ENCODE results near the gene PARD6A.

- TF ChIP-seq CTCF (conservative IDR thresholded peaks at IDR 0.05 in 1 of 2, IDR thresholded peaks at IDR 0.05 in 1 of 2; ENCODE audit: low read depth in 1 of 2, low read length in 2 of 2) (no peak), EZH2 (IDR thresholded peaks at IDR 0.05; ENCODE audit: low read length, missing control alignments) (no peak)
Observed at GRCh38 chr16:67679935-67680897, 19.5 kb downstream of the PARD6A start.

All from fibroblast of lung (primary cell).